ENCODE results near the gene ARHGEF28. TPM values are rescaled to one million over a fixed set of nuclear protein-coding genes. Genes with fewer than 3 reads are reported as not detected.

The ARHGEF28 gene
- total RNA-seq, 1 experiment from 2014 or later = 6.1 TPM

- RAD21 ChIA-PET (ENCODE audit: low non-redundant PET in 1 of 2, low total read pairs in 2 of 2, uncharacterized antibody in 2 of 2, unreplicated experiment in 2 of 2) = no interaction called here
- no peak overlapping the region for H3K4me2 ChIP-seq (ENCODE audit: low read length)
- H3K9ac ChIP-seq (ENCODE audit: low read length) = no peak overlapping the region
- no peaks in the 10 kb centered on the region for H3K27me3 ChIP-seq (ENCODE audit: insufficient read depth, low read length)
- H3K4me1 ChIP-seq (ENCODE audit: control insufficient read depth in 1 of 2, insufficient read depth in 2 of 2, low read length in 2 of 2) = no peaks in the 10 kb centered on the region
- ATAC-seq (no peak), DNase-seq (ENCODE audit: low read depth, low spot score) (no peak)
- BruUV-seq (replicated peaks) = no TSS peak
- no peaks in the 10 kb centered on the region for H3K36me3 ChIP-seq (ENCODE audit: control insufficient read depth in 1 of 2, insufficient read depth in 2 of 2, low read length in 2 of 2)
- POLR2A ChIA-PET = no interaction called here
- H4K20me1 ChIP-seq (ENCODE audit: insufficient read depth) = no peaks in the 10 kb centered on the region
- H3K4me3 ChIP-seq (replicated peaks in 1 of 2; ENCODE audit: low read depth in 1 of 2, low read length in 2 of 2) = no peak overlapping the region
- intact Hi-C loops (cut with micrococcal nuclease) = no loop called here
- H2AFZ ChIP-seq (ENCODE audit: low read depth, low read length, poor library complexity, severe bottlenecking) = no peak overlapping the region
- TF ChIP-seq, protein P1, sequence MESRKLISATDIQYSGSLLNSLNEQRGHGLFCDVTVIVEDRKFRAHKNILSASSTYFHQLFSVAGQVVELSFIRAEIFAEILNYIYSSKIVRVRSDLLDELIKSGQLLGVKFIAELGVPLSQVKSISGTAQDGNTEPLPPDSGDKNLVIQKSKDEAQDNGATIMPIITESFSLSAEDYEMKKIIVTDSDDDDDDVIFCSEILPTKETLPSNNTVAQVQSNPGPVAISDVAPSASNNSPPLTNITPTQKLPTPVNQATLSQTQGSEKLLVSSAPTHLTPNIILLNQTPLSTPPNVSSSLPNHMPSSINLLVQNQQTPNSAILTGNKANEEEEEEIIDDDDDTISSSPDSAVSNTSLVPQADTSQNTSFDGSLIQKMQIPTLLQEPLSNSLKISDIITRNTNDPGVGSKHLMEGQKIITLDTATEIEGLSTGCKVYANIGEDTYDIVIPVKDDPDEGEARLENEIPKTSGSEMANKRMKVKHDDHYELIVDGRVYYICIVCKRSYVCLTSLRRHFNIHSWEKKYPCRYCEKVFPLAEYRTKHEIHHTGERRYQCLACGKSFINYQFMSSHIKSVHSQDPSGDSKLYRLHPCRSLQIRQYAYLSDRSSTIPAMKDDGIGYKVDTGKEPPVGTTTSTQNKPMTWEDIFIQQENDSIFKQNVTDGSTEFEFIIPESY (IDR thresholded peaks at IDR 0.05; ENCODE audit: extremely low read depth, insufficient replicate concordance, low read length) = no peak
- TF ChIP-seq FOSL1 (IDR thresholded peaks at IDR 0.05; ENCODE audit: low read depth) = no peak
- TF ChIP-seq EZH2 (IDR thresholded peaks at IDR 0.05) = no peak
- TF ChIP-seq, protein P2, sequence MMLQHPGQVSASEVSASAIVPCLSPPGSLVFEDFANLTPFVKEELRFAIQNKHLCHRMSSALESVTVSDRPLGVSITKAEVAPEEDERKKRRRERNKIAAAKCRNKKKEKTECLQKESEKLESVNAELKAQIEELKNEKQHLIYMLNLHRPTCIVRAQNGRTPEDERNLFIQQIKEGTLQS (IDR thresholded peaks at IDR 0.05) = no peak
- TF ChIP-seq EZH2phosphoT487 (IDR thresholded peaks at IDR 0.05; ENCODE audit: borderline replicate concordance) = no peak
- no peak for TF ChIP-seq SIN3A (IDR thresholded peaks at IDR 0.05; ENCODE audit: low read depth)
- no peak for TF ChIP-seq SP1 (IDR thresholded peaks at IDR 0.05; ENCODE audit: low read depth)
- no peak for TF ChIP-seq POLR2AphosphoS5 (IDR thresholded peaks at IDR 0.05; ENCODE audit: low read depth, low read length)
- no peak for TF ChIP-seq JUND (IDR thresholded peaks at IDR 0.05)
- no peak for TF ChIP-seq RAD21 (IDR thresholded peaks at IDR 0.05; ENCODE audit: low read depth)
- TF ChIP-seq, protein P3, sequence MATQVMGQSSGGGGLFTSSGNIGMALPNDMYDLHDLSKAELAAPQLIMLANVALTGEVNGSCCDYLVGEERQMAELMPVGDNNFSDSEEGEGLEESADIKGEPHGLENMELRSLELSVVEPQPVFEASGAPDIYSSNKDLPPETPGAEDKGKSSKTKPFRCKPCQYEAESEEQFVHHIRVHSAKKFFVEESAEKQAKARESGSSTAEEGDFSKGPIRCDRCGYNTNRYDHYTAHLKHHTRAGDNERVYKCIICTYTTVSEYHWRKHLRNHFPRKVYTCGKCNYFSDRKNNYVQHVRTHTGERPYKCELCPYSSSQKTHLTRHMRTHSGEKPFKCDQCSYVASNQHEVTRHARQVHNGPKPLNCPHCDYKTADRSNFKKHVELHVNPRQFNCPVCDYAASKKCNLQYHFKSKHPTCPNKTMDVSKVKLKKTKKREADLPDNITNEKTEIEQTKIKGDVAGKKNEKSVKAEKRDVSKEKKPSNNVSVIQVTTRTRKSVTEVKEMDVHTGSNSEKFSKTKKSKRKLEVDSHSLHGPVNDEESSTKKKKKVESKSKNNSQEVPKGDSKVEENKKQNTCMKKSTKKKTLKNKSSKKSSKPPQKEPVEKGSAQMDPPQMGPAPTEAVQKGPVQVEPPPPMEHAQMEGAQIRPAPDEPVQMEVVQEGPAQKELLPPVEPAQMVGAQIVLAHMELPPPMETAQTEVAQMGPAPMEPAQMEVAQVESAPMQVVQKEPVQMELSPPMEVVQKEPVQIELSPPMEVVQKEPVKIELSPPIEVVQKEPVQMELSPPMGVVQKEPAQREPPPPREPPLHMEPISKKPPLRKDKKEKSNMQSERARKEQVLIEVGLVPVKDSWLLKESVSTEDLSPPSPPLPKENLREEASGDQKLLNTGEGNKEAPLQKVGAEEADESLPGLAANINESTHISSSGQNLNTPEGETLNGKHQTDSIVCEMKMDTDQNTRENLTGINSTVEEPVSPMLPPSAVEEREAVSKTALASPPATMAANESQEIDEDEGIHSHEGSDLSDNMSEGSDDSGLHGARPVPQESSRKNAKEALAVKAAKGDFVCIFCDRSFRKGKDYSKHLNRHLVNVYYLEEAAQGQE (IDR thresholded peaks at IDR 0.05; ENCODE audit: low read depth) = no peak
- TF ChIP-seq SRF (IDR thresholded peaks at IDR 0.05; ENCODE audit: low read depth) = no peak
- no peak for TF ChIP-seq MAX (IDR thresholded peaks at IDR 0.05)
- TF ChIP-seq, protein P4, sequence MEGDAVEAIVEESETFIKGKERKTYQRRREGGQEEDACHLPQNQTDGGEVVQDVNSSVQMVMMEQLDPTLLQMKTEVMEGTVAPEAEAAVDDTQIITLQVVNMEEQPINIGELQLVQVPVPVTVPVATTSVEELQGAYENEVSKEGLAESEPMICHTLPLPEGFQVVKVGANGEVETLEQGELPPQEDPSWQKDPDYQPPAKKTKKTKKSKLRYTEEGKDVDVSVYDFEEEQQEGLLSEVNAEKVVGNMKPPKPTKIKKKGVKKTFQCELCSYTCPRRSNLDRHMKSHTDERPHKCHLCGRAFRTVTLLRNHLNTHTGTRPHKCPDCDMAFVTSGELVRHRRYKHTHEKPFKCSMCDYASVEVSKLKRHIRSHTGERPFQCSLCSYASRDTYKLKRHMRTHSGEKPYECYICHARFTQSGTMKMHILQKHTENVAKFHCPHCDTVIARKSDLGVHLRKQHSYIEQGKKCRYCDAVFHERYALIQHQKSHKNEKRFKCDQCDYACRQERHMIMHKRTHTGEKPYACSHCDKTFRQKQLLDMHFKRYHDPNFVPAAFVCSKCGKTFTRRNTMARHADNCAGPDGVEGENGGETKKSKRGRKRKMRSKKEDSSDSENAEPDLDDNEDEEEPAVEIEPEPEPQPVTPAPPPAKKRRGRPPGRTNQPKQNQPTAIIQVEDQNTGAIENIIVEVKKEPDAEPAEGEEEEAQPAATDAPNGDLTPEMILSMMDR (IDR thresholded peaks at IDR 0.05 in 2 of 3, conservative IDR thresholded peaks at IDR 0.05 in 1 of 3; ENCODE audit: borderline replicate concordance in 1 of 3, insufficient read depth in 1 of 3, low read depth in 2 of 3, low read length in 2 of 3) = no peak
- no peak for TF ChIP-seq YY1 (IDR thresholded peaks at IDR 0.05; ENCODE audit: extremely low read depth, insufficient replicate concordance, low read depth, low read length)
- TF ChIP-seq CEBPB (IDR thresholded peaks at IDR 0.05; ENCODE audit: low read depth) = no peak
- TF ChIP-seq EGR1 (IDR thresholded peaks at IDR 0.05; ENCODE audit: low read depth) = no peak
- no peak for TF ChIP-seq ZNF274 (IDR thresholded peaks at IDR 0.05; ENCODE audit: low read depth, low read length)
- TF ChIP-seq TCF7L2 (IDR thresholded peaks at IDR 0.05; ENCODE audit: borderline replicate concordance, extremely low read depth, insufficient read depth, insufficient read length) = no peak
- TF ChIP-seq ZFX (IDR thresholded peaks at IDR 0.05) = no peak
- H3K9me3 ChIP-seq (ENCODE audit: control insufficient read depth in 1 of 2, insufficient read depth in 1 of 2, low read depth in 1 of 2, low read length in 2 of 2) = no peaks in the 10 kb centered on the region
- no peak overlapping the region for H3K27ac ChIP-seq (ENCODE audit: low read depth, low read length)
- no peaks in the 10 kb centered on the region for H3K9me2 ChIP-seq (ENCODE audit: insufficient read depth)
- CTCF ChIA-PET = no interaction called here
- no peaks in the 10 kb centered on the region for H3K79me2 ChIP-seq (ENCODE audit: insufficient read depth, low read length)
These were observed 351.1 kb downstream of the ARHGEF28 start for GRCh38 chr5:73977146-73977545.
